OCI-LY3 (cell line): ENCODE measurements around the gene CLSTN3.
A peak's percentile ranks its signal among the peaks of the same experiment; 100 is the strongest.

Experiments
- H2AFZ ChIP-seq: fragments of 200-600, 300-600 bp; shearing (Covaris generic); 2 replicates; pipeline ENCODE4 v1.6.0; 2014; ENCODE audit warnings: antibody characterized with exemption, low read depth, low read length
- H3K27ac ChIP-seq: fragments of 200-600, 300-600 bp; sonication (generic); 2 replicates; pipeline ENCODE4 v1.5.1; 2014; ENCODE audit warnings: mild to moderate bottlenecking, low read length, moderate library complexity, mixed read lengths
- H3K27me3 ChIP-seq: fragments of 200-600, 300-600 bp; sonication (generic); 2 replicates; pipeline ENCODE4 v1.6.1; 2014; ENCODE audit warnings: low read depth, low read length, mixed read lengths
- H3K36me3 ChIP-seq: fragments of 200-600, 300-600 bp; sonication (generic); replicated peaks from 2 replicates; pipeline ENCODE3; 2014; ENCODE audit warnings: low read depth, low read length, mixed read lengths
- H3K4me1 ChIP-seq: fragments of 300-600, 200-600 bp; sonication (generic); 2 replicates; pipeline ENCODE4 v1.6.1; 2014; ENCODE audit warnings: low read length, mixed read lengths
- H3K4me2 ChIP-seq: fragments of 200-600, 300-600 bp; sonication (generic); 2 replicates; pipeline ENCODE4 v1.6.1; 2014; ENCODE audit warnings: low read length, mixed read lengths
- H3K4me3 ChIP-seq: fragments of 300-600, 200-600 bp; sonication (generic); 2 replicates; pipeline ENCODE4 v1.5.1; 2014; ENCODE audit warnings: antibody characterized with exemption, mild to moderate bottlenecking, low read length, moderate library complexity
- H3K79me2 ChIP-seq: fragments of 300-600, 200-600 bp; shearing (Covaris generic); 2 replicates; pipeline ENCODE4 v1.6.1; 2014; ENCODE audit warnings: mild to moderate bottlenecking, low read length, mixed read lengths
- H3K9ac ChIP-seq: fragments of 300-600, 200-600 bp; shearing (Covaris generic); 2 replicates; pipeline ENCODE4 v1.6.0; 2014; ENCODE audit warnings: mild to moderate bottlenecking, low read length, moderate library complexity
- H3K9me3 ChIP-seq: fragments of 200-600, 300-600 bp; shearing (Covaris generic); 2 replicates; pipeline ENCODE4 v1.6.1; 2014; ENCODE audit warnings: low read length, mixed read lengths; ENCODE audit not compliant: insufficient read depth
- H4K20me1 ChIP-seq: fragments of 200-600, 300-600 bp; sonication (generic); 2 replicates; pipeline ENCODE4 v1.6.1; 2016; ENCODE audit warnings: low read length, mixed read lengths; ENCODE audit not compliant: insufficient read depth
- CTCF ChIP-seq: fragments of 200-600, 300-600 bp; sonication (generic); IDR thresholded peaks from 2 replicates; pipeline ENCODE4 v1.5.1; 2014; ENCODE audit warnings: antibody characterized with exemption, low read length, low read depth
- EZH2phosphoT487 ChIP-seq: fragments of 200-600 bp; shearing (Covaris generic); IDR thresholded peaks from 2 replicates; pipeline ENCODE4 v1.6.1; 2018; ENCODE audit warnings: antibody characterized with exemption, mixed run types, low read depth

CLSTN3 gene

GRCh38 chr12:7090222-7090998 is 39.8 kb upstream of the CLSTN3 start:
- TF ChIP-seq CTCF (no peak), EZH2phosphoT487 (no peak)
- no peaks in the 10 kb centered on the region for H4K20me1 ChIP-seq
- no peak overlapping the region for H3K9ac ChIP-seq
- H3K79me2 ChIP-seq, result no peaks in the 10 kb centered on the region
- no peaks in the 10 kb centered on the region for H3K27me3 ChIP-seq
- H3K4me1 ChIP-seq, result no peaks in the 10 kb centered on the region
- no peak overlapping the region for H2AFZ ChIP-seq
- H3K27ac ChIP-seq, result no peak overlapping the region
- H3K36me3 ChIP-seq, result no peaks in the 10 kb centered on the region
- no peak overlapping the region for H3K4me2 ChIP-seq
- no peaks in the 10 kb centered on the region for H3K9me3 ChIP-seq
- no peak overlapping the region for H3K4me3 ChIP-seq

- Histone ChIP-seq H3K36me3 (no peaks in the 10 kb centered on the region), H3K4me2 (no peak overlapping the region), H3K4me1 (no peaks in the 10 kb centered on the region), H3K9me3 (no peaks in the 10 kb centered on the region), H4K20me1 (no peaks in the 10 kb centered on the region), H3K4me3 (no peak overlapping the region), H2AFZ (no peak overlapping the region), H3K9ac (no peak overlapping the region), H3K79me2 (no peaks in the 10 kb centered on the region), H3K27me3 (no peaks in the 10 kb centered on the region), H3K27ac (no peak overlapping the region)
- TF ChIP-seq CTCF (no peak), EZH2phosphoT487 (no peak)
Measured at GRCh38 chr12:7091171-7091570, 39.0 kb upstream of the CLSTN3 start.

GRCh38 chr12:7091660-7092228 is 38.4 kb upstream of the CLSTN3 start:
- H3K36me3 ChIP-seq, result no peaks in the 10 kb centered on the region
- no peaks in the 10 kb centered on the region for H4K20me1 ChIP-seq
- no peaks in the 10 kb centered on the region for H3K4me1 ChIP-seq
- H3K79me2 ChIP-seq, result no peaks in the 10 kb centered on the region
- TF ChIP-seq EZH2phosphoT487 (no peak), CTCF (no peak)
- H3K27me3 ChIP-seq, result no peaks in the 10 kb centered on the region
- H3K9ac ChIP-seq, result no peak overlapping the region
- H3K9me3 ChIP-seq, result no peaks in the 10 kb centered on the region
- H3K4me3 ChIP-seq, result no peak overlapping the region
- H3K4me2 ChIP-seq, result peak overlapping the region; percentile 67
- no peak overlapping the region for H3K27ac ChIP-seq
- peak overlapping the region; percentile 73; the same call in 1 of the 2 replicates for H2AFZ ChIP-seq

- peak within 1 kb of the TSS; percentile 67 for H3K4me2 ChIP-seq
- no peak within 1 kb of the TSS for H3K9ac ChIP-seq
- TF ChIP-seq EZH2phosphoT487 (no peak), CTCF (peak; percentile 84)
- no peaks in the 10 kb centered on the region for H3K36me3 ChIP-seq
- H3K4me1 ChIP-seq, result no peaks in the 10 kb centered on the region
- no peak within 1 kb of the TSS for H3K27ac ChIP-seq
- H2AFZ ChIP-seq, result peak within 1 kb of the TSS; percentile 73
- H4K20me1 ChIP-seq, result no peaks in the 10 kb centered on the region
- peak within 1 kb of the TSS; percentile 59 for H3K4me3 ChIP-seq
- H3K27me3 ChIP-seq, result no peaks in the 10 kb centered on the region
- H3K79me2 ChIP-seq, result no peaks in the 10 kb centered on the region
- no peaks in the 10 kb centered on the region for H3K9me3 ChIP-seq
Measured at GRCh38 chr12:7092229-7092985, 37.8 kb upstream of the CLSTN3 start, which contains the start of gene C1R. C1R (minus strand) TSS chr12:7092445; CDS start chr12:7092388, 57 bp downstream.
